Endodermal cell (in vitro differentiated cells): Measurements from ENCODE around the gene DPP6. TPM values are rescaled to one million over a fixed set of nuclear protein-coding genes. Genes with fewer than 3 reads are reported as not detected.

Experiments
- DNase-seq: peaks from one replicate; pipeline ENCODE4 v3.0.0-alpha.2; 2017
- H3K27ac ChIP-seq: 2 replicates; pipeline ENCODE4 v1.5.1; 2013; ENCODE audit warnings: mild to moderate bottlenecking, low read depth, low read length, moderate library complexity
- H3K27me3 ChIP-seq: 2 replicates; pipeline ENCODE4 v1.6.1; 2013; ENCODE audit warnings: mild to moderate bottlenecking, low read length, moderate library complexity; ENCODE audit not compliant: insufficient read depth, control insufficient read depth, poor library complexity, severe bottlenecking
- H3K36me3 ChIP-seq: 2 replicates; pipeline ENCODE4 v1.7.0; 2013; ENCODE audit warnings: mild to moderate bottlenecking, low read length, moderate library complexity; ENCODE audit not compliant: control insufficient read depth, insufficient read depth
- H3K4me1 ChIP-seq: one replicate; pipeline ENCODE4 v1.7.0; 2013; ENCODE audit warnings: low read length; ENCODE audit not compliant: control insufficient read depth, insufficient read depth
- H3K4me3 ChIP-seq: 2 replicates; pipeline ENCODE4 v1.5.1; 2013; ENCODE audit warnings: mild to moderate bottlenecking, low read length, moderate library complexity
- H3K9ac ChIP-seq: 2 replicates; pipeline ENCODE4 v1.6.1; 2013; ENCODE audit warnings: mild to moderate bottlenecking, low read length, moderate library complexity; ENCODE audit not compliant: poor library complexity, severe bottlenecking; ENCODE audit errors: extremely low read depth
- H3K9me3 ChIP-seq: 2 replicates; pipeline ENCODE4 v1.6.1; 2013; ENCODE audit warnings: mild to moderate bottlenecking, low read length, moderate library complexity; ENCODE audit not compliant: control insufficient read depth
- H3K27ac Mint-ChIP-seq: 2 replicates; pipeline ENCODE4 v1.8.0; 2020; ENCODE audit warnings: mixed read lengths
- H3K27me3 Mint-ChIP-seq: 2 replicates; pipeline ENCODE4 v1.8.0; 2021; ENCODE audit warnings: mild to moderate bottlenecking, mixed read lengths; ENCODE audit not compliant: insufficient read depth
- H3K36me3 Mint-ChIP-seq: 2 replicates; pipeline ENCODE4 v1.8.0; 2020; ENCODE audit warnings: low read depth, mixed read lengths
- H3K4me1 Mint-ChIP-seq: 2 replicates; pipeline ENCODE4 v1.8.0; 2020; ENCODE audit warnings: mixed read lengths
- H3K4me3 Mint-ChIP-seq: 2 replicates; pipeline ENCODE4 v1.8.0; 2020; ENCODE audit warnings: mild to moderate bottlenecking, moderate library complexity, mixed read lengths
- H3K9me3 Mint-ChIP-seq: 2 replicates; pipeline ENCODE4 v1.8.0; 2020; ENCODE audit warnings: mild to moderate bottlenecking, mixed read lengths
- CTCF ChIP-seq: fragments of 200-600 bp; sonication (generic); conservative IDR thresholded peaks from 2 replicates; pipeline ENCODE4 v1.5.0; 2021; ENCODE audit warnings: antibody characterized with exemption, mild to moderate bottlenecking
- WGBS, 2 experiments: methylation state at CpG; one replicate each; pipeline versions ENCODE4 v1.1.5 to v1.1.7; 2013; ENCODE audit warnings: missing lambda C conversion rate in 2 of 2, mixed read lengths in 1 of 2; ENCODE audit not compliant: insufficient coverage in 1 of 2, insufficient read length in 1 of 2; 5-methylcytosine and 5-hydroxymethylcytosine counted together
- total RNA-seq, 2 donors: library from RNA; stranded (reverse); fragmentation: NEBNext Ultra II Directional in 1 of 2; extraction: Animal tissue kit (Norgen Biotek cat#: 25700) in 1 of 2; gene quantifications; 2 replicates in 1 of 2; 3 replicates in 1 of 2; pipeline ENCODE4 v1.2.1, GENCODE V29; 2021

Gene DPP6
- total RNA-seq, 2 donors from 2014 or later, result 1.7 to 3.0 TPM

DNA sequence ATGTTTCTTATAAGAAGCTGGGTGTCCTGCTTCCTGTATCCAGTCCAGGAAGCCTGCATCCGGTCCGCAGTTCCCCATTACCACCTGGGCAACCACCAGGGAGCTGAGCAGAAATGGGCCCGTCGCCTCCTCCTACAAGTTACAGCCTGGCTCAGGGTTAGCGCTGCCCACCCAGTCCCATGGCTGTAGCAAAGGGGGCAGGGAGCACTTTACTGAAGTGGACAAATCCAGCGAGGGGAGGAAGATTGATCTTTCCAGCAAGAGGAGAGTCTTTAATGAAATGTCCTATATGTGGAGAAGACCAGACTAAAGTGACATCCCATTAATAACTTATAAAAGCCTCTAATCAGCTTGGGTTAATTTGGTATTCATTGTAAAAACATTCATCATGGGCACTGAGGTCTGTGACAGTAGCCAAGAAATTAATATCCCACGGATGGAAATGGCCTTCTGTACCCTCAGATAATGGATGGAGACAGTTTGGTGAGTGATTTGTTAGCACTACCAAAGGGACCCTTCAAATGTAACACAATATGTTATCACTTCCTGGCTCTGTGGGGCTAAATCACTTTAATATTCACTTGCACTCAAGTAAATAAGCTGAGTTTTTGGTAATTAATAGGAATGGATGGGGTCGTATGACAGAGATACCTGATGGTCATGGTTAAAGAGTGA is 627.3 kb downstream of the DPP6 start:
- Histone ChIP-seq H3K4me1 (no peaks in the 10 kb centered on the region), H3K9ac (no peak overlapping the region), H3K27ac (no peak overlapping the region), H3K4me3 (no peak overlapping the region), H3K27me3 (no peaks in the 10 kb centered on the region), H3K36me3 (no peaks in the 10 kb centered on the region), H3K9me3 (no peaks in the 10 kb centered on the region)
- H3K4me1 Mint-ChIP-seq, result no peaks in the 10 kb centered on the region
- WGBS, 2 experiments, result 86% methylated on average over 4 to 7 of the region's 8 CpGs
- no peak for DNase-seq
- no peak for TF ChIP-seq CTCF
- no peaks in the 10 kb centered on the region for H3K9me3 Mint-ChIP-seq
- no peak overlapping the region for H3K4me3 Mint-ChIP-seq
- H3K27ac Mint-ChIP-seq, result no peak overlapping the region
- H3K36me3 Mint-ChIP-seq, result no peaks in the 10 kb centered on the region
- H3K27me3 Mint-ChIP-seq, result no peaks in the 10 kb centered on the region

- no peak for TF ChIP-seq CTCF
- no peak overlapping the region for H3K4me3 ChIP-seq
- no peak overlapping the region for H3K9ac ChIP-seq
- no peaks in the 10 kb centered on the region for H3K4me1 ChIP-seq
- H3K9me3 ChIP-seq, result no peaks in the 10 kb centered on the region
- H3K27ac ChIP-seq, result no peak overlapping the region
- H3K27ac Mint-ChIP-seq, result no peak overlapping the region
- no peaks in the 10 kb centered on the region for H3K9me3 Mint-ChIP-seq
- no peaks in the 10 kb centered on the region for H3K36me3 Mint-ChIP-seq
- H3K27me3 ChIP-seq, result no peaks in the 10 kb centered on the region
- no peaks in the 10 kb centered on the region for H3K27me3 Mint-ChIP-seq
- DNase-seq, result no peak
- 81 to 85% methylated on average over 14 to 16 of the region's 18 CpGs for WGBS, 2 experiments
- H3K36me3 ChIP-seq, result no peaks in the 10 kb centered on the region
- no peaks in the 10 kb centered on the region for H3K4me1 Mint-ChIP-seq
- H3K4me3 Mint-ChIP-seq, result no peak overlapping the region
Measured at GRCh38 chr7:154680894-154681659, 628.9 kb downstream of the DPP6 start.

DNA sequence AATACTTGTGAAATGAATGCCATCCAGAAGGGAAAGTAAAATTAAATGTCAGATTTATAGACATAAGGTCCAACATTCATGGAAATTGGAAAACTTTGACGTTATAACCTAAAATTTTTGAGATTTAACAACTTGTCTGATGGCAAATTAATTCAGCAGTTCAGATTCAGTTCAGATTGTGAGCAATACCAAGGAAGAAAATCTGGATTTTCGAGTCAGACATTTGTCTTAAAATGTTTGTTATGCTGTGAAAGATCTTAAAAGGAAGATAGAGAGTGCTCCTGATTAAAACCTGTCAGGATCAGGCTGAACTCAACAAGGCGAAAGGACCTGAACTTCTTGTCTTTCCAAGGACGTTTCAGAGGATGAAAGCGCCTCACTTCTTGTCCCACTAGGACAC is 629.8 kb downstream of the DPP6 start:
- no peak overlapping the region for H3K4me3 Mint-ChIP-seq
- Histone ChIP-seq H3K4me1 (no peaks in the 10 kb centered on the region), H3K9ac (no peak overlapping the region), H3K27me3 (no peaks in the 10 kb centered on the region), H3K9me3 (no peaks in the 10 kb centered on the region), H3K27ac (no peak overlapping the region), H3K4me3 (no peak overlapping the region), H3K36me3 (no peaks in the 10 kb centered on the region)
- no peak for TF ChIP-seq CTCF
- no peak for DNase-seq
- no peaks in the 10 kb centered on the region for H3K9me3 Mint-ChIP-seq
- no peaks in the 10 kb centered on the region for H3K36me3 Mint-ChIP-seq
- 78 to 92% methylated on average over 5 of the region's 5 CpGs for WGBS, 2 experiments
- H3K27me3 Mint-ChIP-seq, result no peaks in the 10 kb centered on the region
- no peaks in the 10 kb centered on the region for H3K4me1 Mint-ChIP-seq
- no peak overlapping the region for H3K27ac Mint-ChIP-seq
